Activated CD4-positive, alpha-beta T cell treated with anti-CD3 and anti-CD28 coated beads for 36 hours (primary cell): ENCODE results near the gene NUP62CL. TPM values are rescaled to one million over a fixed set of nuclear protein-coding genes. Genes with fewer than 3 reads are reported as not detected.

Experiments used
- ATAC-seq: fragments of 200-7000 bp; cut with Tn5 transposase; one replicate; pipeline ENCODE4 v1.10.0; 2021; ENCODE audit warnings: mild to moderate bottlenecking, moderate library complexity
- CTCF ChIA-PET: fragments of 350-600 bp; sonication (Branson Sonifier 250); formaldehyde crosslinking; loops from one replicate; lab custom pipeline; 2021; ENCODE audit warnings: antibody characterized with exemption; lab: Charles Lee
- POLR2A ChIA-PET: fragments of 350-600 bp; sonication (Branson Sonifier 250); formaldehyde crosslinking; loops from one replicate; lab custom pipeline; 2021; ENCODE audit warnings: antibody characterized with exemption, inconsistent platforms; lab: Charles Lee
- DNase-seq: peaks from one replicate; pipeline ENCODE4 v3.0.0-alpha.2; 2020
- H3K27ac Mint-ChIP-seq: one replicate; pipeline ENCODE4 v1.8.0; 2021; ENCODE audit warnings: mixed read lengths
- H3K27me3 Mint-ChIP-seq: one replicate; pipeline ENCODE4 v1.8.0; 2021; ENCODE audit warnings: mixed read lengths
- H3K36me3 Mint-ChIP-seq: one replicate; pipeline ENCODE4 v1.8.0; 2021; ENCODE audit warnings: low read depth, mixed read lengths
- H3K4me1 Mint-ChIP-seq: one replicate; pipeline ENCODE4 v1.8.0; 2021; ENCODE audit warnings: mixed read lengths
- H3K4me3 Mint-ChIP-seq: one replicate; pipeline ENCODE4 v1.8.0; 2021; ENCODE audit warnings: mild to moderate bottlenecking, moderate library complexity, mixed read lengths
- H3K9me3 Mint-ChIP-seq: one replicate; pipeline ENCODE4 v1.8.0; 2021; ENCODE audit warnings: low read depth, mixed read lengths
- intact Hi-C, 2 experiments: fragments of 100-400 bp; cut with DNase I in 1 of 2; cut with micrococcal nuclease in 1 of 2; formaldehyde crosslinking; loops; one replicate each; pipeline versions ENCODE4 v1.14.2 to v1.15.1; 2022 to 2024; cut with DNase I, micrococcal nuclease
- total RNA-seq, 2 experiments: library from RNA; stranded (reverse); gene quantifications; one replicate each; pipeline ENCODE4 v1.2.3, GENCODE V29; 2021

NUP62CL gene
- total RNA-seq, 2 experiments from 2014 or later = 1.7 to 2.5 TPM

DNA sequence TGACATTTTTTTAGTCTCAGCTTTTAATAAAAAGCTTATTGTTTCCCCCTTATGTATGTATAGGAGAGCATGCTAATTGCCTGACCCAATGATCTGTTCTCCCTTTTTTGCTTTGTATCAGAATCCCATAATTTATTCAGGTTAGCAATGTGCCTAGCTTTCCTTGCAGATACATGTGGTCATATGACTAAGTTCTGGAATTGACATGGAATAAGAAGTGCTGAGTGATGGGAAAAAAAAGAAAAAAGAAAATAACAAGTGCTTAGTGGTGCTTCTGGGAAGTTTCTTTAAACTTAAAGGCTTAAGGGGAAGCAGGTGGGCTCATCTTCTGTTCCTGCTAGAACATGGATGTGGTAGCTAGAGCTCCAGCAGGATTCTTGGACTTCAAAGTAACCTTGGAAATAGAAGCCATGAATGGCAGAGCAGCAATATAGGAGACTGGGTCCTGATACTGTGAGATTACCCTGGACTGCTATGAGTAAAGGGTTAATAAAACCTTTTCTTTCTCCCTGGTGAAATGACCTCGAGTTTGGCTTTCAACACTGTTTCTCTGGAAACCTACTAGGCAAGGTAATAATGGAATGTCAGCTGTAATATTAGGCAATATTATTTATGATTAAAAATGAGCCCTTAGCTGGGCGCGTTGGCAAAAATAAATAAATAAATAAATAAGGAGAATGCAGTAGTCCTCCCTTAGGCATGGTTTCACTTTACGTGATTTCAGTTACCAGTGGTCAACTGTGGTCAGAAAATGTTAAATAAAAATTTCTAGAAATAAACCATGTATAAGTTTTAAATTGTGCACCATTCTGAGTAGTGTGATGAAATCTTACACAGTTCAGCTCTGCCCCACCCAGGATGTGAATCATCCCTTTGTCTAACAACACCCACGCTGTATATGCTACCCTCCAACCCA is 70.9 kb downstream of the NUP62CL start:
- Mint-ChIP-seq H3K4me3 (no peak overlapping the region), H3K27ac (peak overlapping the region; percentile 81), H3K36me3 (no peaks in the 10 kb centered on the region), H3K9me3 (no peaks in the 10 kb centered on the region), H3K27me3 (no peaks in the 10 kb centered on the region), H3K4me1 (peaks cover 12% of the 10 kb centered on the region)
- DNase-seq (peak; percentile 42), ATAC-seq (peak; percentile 85)
- POLR2A ChIA-PET = interaction anchor here (0.6 kb wide), 1 partner anchor 65 kb away, joined by 5 read pairs; no protein-coding TSS in a partner anchor
- CTCF ChIA-PET = no interaction called here
- intact Hi-C loops = no loop called here

DNA sequence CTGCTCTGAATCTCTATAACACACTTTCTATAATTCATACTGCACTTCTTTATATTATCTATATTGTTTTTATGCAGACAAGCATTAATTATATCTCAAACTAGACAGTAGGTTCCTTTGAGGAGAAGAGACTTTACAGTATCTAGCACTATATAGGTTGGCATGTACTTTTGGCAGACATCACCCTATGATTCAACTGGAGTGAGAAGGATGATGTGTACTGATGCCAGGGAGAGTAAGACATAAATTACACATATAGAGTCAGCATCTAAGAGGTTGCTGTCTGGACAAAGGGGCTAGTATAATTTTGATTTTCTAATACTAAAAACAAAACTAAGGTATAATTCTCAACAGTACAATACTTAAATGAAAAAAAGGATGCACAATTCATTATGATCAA is 82.5 kb downstream of the NUP62CL start:
- ChIA-PET CTCF (no interaction called here), POLR2A (no interaction called here)
- Mint-ChIP-seq H3K36me3 (no peaks in the 10 kb centered on the region), H3K9me3 (no peaks in the 10 kb centered on the region), H3K27ac (no peak overlapping the region), H3K4me3 (no peak overlapping the region), H3K4me1 (peaks cover 3% of the 10 kb centered on the region), H3K27me3 (no peaks in the 10 kb centered on the region)
- ATAC-seq (no peak), DNase-seq (no peak)
- intact Hi-C loops = no loop called here

DNA sequence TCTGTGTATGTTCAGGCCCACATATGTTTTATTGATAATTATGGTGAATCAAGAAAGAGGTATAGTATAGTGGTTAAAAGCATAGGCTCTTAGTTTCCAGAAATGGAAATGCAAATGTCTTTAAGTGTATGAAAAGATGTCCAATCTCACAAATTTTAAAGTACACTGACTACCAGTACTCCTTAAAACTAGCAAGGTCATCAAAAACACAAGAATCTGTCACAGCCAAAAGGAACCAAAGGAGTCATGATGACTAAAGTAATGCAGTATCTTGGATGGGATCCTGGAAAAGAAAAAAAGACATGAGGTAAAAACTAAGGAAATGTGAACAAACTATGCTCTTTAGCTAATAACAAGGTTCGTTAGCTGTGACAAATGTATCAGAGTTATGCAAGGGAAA is 87.0 kb downstream of the NUP62CL start:
- peak overlapping the region; percentile 99 for H3K4me3 Mint-ChIP-seq
- ATAC-seq = no peak
- H3K27ac Mint-ChIP-seq = peak overlapping the region; percentile 98
- ChIA-PET CTCF (no interaction called here), POLR2A (no interaction called here)
- peaks cover 26% of the 10 kb centered on the region for H3K36me3 Mint-ChIP-seq
- peaks cover 21% of the 10 kb centered on the region for H3K4me1 Mint-ChIP-seq
- intact Hi-C loops = loop anchor here (2.0 to 5.0 kb wide), 6 partner anchors 88 to 972 kb away; partner anchors contain the start of genes DNAAF6 (in 2 of the 2), NUP62CL (in 2 of the 2), ATG4A (in 1 of the 2) and NCBP2L (in 1 of the 2)
- no peak for DNase-seq
- no peaks in the 10 kb centered on the region for H3K27me3 Mint-ChIP-seq
- H3K9me3 Mint-ChIP-seq = no peaks in the 10 kb centered on the region

DNA sequence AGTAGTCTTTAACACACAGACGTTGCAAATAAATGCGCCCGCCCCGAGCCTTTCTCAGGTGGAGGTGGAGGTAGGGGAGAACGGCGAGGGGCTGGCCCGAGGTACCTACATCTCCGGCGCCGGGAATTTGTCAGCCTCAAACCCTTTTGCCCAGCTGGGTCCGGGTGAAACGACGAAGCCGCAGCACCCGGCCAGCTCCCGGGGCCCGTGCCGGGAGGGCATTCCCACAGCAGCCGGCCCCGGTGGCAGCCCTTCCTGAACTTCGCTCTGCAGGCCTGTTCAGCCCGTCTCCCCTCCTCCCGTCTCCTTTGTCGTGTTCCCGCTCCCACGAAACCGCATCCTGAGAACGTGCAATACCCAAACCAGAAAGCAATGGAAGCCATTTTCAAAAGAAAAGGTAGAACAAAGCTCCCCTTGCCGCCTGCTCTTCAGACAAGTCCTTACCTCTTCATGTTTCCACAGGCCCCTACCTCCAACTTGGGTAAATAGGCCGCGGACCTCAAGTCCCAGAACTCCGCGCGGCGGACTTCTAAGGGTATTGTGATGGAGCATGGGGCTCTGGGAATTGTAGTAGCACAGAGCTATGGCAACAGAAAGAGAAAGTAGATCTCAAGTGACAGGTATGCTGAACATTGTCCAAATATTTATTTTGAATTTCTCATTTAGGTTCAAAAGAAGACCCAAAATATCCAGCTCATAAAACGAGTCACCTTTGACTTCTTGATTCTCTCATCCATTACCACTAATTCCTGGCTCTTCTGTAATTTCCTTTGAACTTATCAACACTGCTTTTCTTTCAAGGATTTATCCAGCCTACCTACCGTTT is 87.7 kb downstream of the NUP62CL start, which contains the start of gene RBM41:
Gene RBM41 (minus strand): TSS at position 501 of the 826 bp plus-strand sequence. CDS start 49 bp downstream, at position 452.
- peaks cover 34% of the 10 kb centered on the region for H3K36me3 Mint-ChIP-seq
- ChIA-PET POLR2A (no interaction called here), CTCF (no interaction called here)
- H3K27ac Mint-ChIP-seq = peak within 1 kb of the TSS; percentile 98
- peak within 1 kb of the TSS; percentile 99 for H3K4me3 Mint-ChIP-seq
- no peaks in the 10 kb centered on the region for H3K9me3 Mint-ChIP-seq
- DNase-seq = peak; percentile 81
- H3K27me3 Mint-ChIP-seq = no peaks in the 10 kb centered on the region
- peaks cover 27% of the 10 kb centered on the region for H3K4me1 Mint-ChIP-seq
- peak; percentile 99 for ATAC-seq
- intact Hi-C loops = loop anchor here (2.0 to 5.0 kb wide), 6 partner anchors 88 to 972 kb away; partner anchors contain the start of genes DNAAF6 (in 2 of the 2), NUP62CL (in 2 of the 2), ATG4A (in 1 of the 2) and NCBP2L (in 1 of the 2)

DNA sequence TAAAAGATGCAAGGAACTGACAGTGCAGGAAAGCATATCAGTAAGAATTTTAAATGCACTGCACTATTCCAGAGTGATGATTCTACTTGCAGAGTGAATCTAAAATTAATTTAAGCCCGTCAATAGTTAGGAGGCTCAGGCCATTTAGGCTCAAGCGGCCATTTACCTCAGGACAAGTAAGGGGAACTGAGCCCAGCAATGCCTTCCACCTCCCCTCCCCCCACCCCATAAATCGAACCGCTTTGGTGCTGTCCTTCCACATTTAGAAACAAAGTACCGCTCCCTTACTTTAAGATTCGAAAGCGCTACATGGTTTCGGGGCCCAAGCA is 88.3 kb downstream of the NUP62CL start:
- CTCF ChIA-PET = no interaction called here

DNA sequence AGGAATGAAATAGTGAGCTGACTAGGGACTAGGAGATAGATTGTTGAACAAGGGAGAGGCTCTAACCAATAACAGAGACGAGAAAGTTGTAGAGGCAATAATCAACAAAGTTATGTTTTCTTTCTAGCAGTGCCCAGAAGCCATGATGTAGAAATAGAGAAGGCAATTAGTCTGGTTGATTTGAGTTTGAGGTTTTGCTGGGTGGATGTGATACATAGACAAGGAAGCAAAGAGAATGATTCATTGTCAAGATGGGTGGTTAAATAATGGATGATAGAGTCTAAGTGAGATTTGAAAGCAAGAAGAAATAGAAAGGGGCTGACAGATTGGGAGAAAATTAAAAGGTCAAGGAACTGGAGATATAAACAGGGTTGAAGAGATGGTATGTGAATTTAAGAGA is 98.8 kb downstream of the NUP62CL start:
- peaks cover 16% of the 10 kb centered on the region for H3K36me3 Mint-ChIP-seq
- ATAC-seq (no peak), DNase-seq (no peak)
- ChIA-PET CTCF (no interaction called here), POLR2A (no interaction called here)
- peaks cover 17% of the 10 kb centered on the region for H3K4me1 Mint-ChIP-seq
- intact Hi-C loops = no loop called here
- no peak overlapping the region for H3K27ac Mint-ChIP-seq
- H3K9me3 Mint-ChIP-seq = peaks cover 2% of the 10 kb centered on the region
- H3K27me3 Mint-ChIP-seq = no peaks in the 10 kb centered on the region
- H3K4me3 Mint-ChIP-seq = no peak overlapping the region

More for the DNA sequence above, 88.3 kb downstream of the NUP62CL start:
- POLR2A ChIA-PET = no interaction called here
- peaks cover 27% of the 10 kb centered on the region for H3K4me1 Mint-ChIP-seq
- no peaks in the 10 kb centered on the region for H3K9me3 Mint-ChIP-seq
- H3K27ac Mint-ChIP-seq = no peak overlapping the region
- no peak for DNase-seq
- peak overlapping the region; percentile 99 for H3K4me3 Mint-ChIP-seq
- no peaks in the 10 kb centered on the region for H3K27me3 Mint-ChIP-seq
- intact Hi-C loops = loop anchor here (2.0 to 5.0 kb wide), 6 partner anchors 89 to 973 kb away; partner anchors contain the start of genes DNAAF6 (in 2 of the 2), NUP62CL (in 2 of the 2), ATG4A (in 1 of the 2) and NCBP2L (in 1 of the 2)
- peaks cover 37% of the 10 kb centered on the region for H3K36me3 Mint-ChIP-seq
- no peak for ATAC-seq

DNA sequence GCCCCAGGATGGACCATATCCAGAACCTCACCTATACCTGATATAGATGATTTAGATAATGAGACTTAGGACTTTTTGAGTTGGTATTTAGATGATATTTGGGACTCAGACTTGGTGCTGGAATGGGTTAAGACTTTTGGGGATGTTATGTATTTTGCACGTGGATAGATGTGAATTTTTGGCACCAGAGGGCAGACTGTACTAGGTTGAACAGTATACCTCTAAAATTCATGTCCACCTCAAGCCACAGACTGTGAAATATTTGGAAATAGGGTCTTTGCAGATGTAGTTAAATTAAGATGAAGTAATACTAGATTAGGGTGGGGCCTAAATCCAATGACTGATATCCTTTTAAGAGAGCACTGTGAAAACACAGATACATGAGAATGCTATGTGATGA is 103.3 kb downstream of the NUP62CL start:
- ChIA-PET CTCF (no interaction called here), POLR2A (no interaction called here)
- ATAC-seq (no peak), DNase-seq (no peak)
- Mint-ChIP-seq H3K27me3 (no peaks in the 10 kb centered on the region), H3K36me3 (peaks cover 15% of the 10 kb centered on the region), H3K4me3 (no peak overlapping the region), H3K9me3 (peaks cover 2% of the 10 kb centered on the region), H3K27ac (no peak overlapping the region), H3K4me1 (peaks cover 8% of the 10 kb centered on the region)
- intact Hi-C loops = no loop called here

DNA sequence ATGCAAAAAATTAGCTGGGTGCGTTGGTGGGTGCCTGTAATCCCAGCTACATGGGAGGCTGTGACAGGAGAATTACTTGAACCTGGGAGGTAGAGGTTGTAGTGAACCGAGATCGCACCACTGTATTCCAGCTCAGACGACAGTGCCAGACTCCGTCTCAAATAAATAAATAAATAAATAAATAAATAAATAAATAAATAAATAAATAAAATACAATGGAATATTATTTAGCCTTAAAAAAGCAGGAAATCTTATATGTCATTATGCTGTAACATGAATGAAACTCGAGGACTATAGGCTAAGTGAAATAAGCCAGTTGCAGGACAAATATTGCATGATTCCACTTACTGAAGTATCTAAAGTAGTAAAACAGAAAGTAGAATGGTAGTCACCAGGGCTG is 130.1 kb downstream of the NUP62CL start:
- DNase-seq = no peak
- ChIA-PET CTCF (no interaction called here), POLR2A (no interaction called here)
- Mint-ChIP-seq H3K27me3 (no peaks in the 10 kb centered on the region), H3K9me3 (peaks cover 16% of the 10 kb centered on the region), H3K4me3 (no peak overlapping the region), H3K36me3 (peaks cover 23% of the 10 kb centered on the region), H3K4me1 (peaks cover 6% of the 10 kb centered on the region), H3K27ac (no peak overlapping the region)
- intact Hi-C loops = no loop called here
- no peak for ATAC-seq

Other genes with a start within 250 kb of the NUP62CL start
- gene MORC4, start 206.2 kb downstream of the NUP62CL start, total RNA-seq = 1 to 10 TPM; 9.3 to 9.8 TPM
- 10 to 100 TPM; 12.0 to 12.2 TPM for gene RBM41, start 87.6 kb downstream of the NUP62CL start, total RNA-seq
- gene DNAAF6, start 178 bp upstream of the NUP62CL start, total RNA-seq = not detected
- gene FRMPD3, start 243.2 kb upstream of the NUP62CL start, total RNA-seq = not detected